GM10266 (cell line): Measurements from ENCODE around the gene ERN1.

Experiments used
- DNase-seq: peaks from one replicate; pipeline ENCODE4 v3.0.0; 2012; ENCODE audit errors: extremely low spot score
- TF ChIP-seq, protein P1 (sequence below): IDR thresholded peaks from 2 replicates; pipeline ENCODE4 v1.5.1; 2012; ENCODE audit warnings: mild to moderate bottlenecking, low read depth; ENCODE audit not compliant: control insufficient read depth, insufficient read depth; ENCODE audit errors: missing control alignments

Gene ERN1

DNA sequence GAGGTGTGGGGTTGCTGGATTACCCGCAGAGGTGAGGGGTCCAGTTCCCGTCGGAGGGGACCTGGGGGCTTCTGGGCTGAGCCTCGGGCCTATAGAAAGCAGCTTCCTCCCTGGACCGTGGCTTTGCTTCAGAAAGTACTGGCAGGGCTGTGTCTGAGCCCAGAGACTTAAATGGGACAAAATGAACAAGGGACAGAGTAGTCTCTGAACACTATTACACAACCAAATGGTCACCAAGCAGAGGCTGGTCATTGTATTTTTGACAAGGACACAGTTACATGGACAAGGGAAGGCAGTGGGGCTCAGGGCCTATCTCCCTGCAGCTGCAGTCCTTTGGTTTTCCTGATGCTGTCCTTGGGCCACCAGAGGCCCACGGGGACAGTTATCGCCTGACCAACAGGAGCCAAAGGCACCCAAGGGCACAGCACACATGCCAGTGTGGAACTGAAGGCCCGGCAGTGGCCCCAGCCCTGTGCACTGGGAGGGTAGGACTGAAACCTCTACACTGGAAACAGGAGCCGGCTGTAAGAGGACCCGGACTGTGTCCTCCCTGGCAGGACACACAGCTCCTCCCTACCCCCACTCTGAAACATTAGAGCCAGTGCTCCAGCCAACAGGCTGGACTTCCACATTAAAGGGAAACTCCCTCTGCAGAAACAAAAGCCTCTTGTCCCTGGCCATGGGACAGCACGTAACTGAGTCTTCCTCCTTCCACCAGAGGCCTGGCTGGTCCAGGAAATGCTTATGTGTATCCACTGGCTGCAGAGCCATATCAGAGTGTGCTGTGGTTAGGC is 26.0 kb upstream of the ERN1 start:
- TF ChIP-seq, protein P1, sequence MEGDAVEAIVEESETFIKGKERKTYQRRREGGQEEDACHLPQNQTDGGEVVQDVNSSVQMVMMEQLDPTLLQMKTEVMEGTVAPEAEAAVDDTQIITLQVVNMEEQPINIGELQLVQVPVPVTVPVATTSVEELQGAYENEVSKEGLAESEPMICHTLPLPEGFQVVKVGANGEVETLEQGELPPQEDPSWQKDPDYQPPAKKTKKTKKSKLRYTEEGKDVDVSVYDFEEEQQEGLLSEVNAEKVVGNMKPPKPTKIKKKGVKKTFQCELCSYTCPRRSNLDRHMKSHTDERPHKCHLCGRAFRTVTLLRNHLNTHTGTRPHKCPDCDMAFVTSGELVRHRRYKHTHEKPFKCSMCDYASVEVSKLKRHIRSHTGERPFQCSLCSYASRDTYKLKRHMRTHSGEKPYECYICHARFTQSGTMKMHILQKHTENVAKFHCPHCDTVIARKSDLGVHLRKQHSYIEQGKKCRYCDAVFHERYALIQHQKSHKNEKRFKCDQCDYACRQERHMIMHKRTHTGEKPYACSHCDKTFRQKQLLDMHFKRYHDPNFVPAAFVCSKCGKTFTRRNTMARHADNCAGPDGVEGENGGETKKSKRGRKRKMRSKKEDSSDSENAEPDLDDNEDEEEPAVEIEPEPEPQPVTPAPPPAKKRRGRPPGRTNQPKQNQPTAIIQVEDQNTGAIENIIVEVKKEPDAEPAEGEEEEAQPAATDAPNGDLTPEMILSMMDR, result no peak
- DNase-seq, result no peak

DNA sequence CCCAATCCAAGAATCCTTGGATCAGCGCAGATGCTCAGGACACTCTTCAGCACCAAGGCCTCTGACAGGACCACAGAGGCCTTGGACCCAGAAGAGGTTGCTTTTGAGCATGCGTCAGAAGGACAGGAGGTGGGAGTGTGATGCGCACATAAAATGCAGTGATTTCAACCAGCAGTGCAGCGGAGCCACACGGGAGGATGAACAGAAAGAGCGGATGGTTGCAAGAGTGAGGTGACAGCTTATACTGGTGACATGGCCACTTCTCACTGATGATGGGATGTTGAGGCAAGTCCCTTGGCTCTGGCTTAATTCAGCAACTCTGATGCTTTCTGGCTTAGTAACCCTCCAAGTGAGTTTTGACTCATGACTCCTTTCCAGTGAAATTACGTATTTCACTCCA is 25.2 kb upstream of the ERN1 start:
- no peak for DNase-seq
- TF ChIP-seq, protein P1, result no peak

- TF ChIP-seq, protein P1, result no peak
- no peak for DNase-seq
Observed at GRCh38 chr17:64154717-64155116, 24.8 kb upstream of the ERN1 start.

- no peak for DNase-seq
- TF ChIP-seq, protein P1, result no peak
Observed at GRCh38 chr17:64154313-64154695, 24.4 kb upstream of the ERN1 start.

- TF ChIP-seq, protein P1, result no peak
- DNase-seq, result no peak
Observed at GRCh38 chr17:64153565-64154312, 23.8 kb upstream of the ERN1 start.

DNA sequence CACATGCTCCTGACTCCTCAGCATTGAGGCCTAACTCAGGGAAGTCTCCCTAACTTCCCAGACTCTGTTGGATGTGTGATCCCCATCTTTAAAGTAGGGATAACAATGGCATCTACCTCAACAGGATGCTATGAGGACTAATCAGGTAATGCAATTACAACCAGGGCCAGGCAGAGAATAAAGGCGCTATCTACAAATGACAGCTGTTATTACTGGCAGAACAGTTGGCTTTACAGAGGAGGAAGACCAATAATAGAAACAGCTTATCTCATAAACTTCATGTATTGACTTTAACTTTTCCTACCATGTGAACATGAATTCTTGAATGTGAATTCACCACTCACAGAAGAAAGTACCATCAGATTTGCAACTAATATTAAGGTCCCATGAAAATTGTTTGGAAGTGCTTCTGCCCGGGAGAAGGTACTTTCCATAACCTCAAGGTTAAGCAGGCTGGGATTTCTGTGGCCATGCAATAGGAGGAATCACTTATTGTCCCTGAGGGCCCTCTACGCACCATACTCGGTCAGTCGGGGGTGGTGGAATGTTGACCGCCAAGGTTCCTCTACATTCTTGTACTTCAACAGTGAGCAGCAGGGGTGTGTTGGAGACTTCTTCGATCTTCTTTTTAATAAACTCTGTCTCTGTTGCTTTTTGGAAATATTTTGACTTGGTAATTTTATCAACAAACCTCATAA is 22.6 kb upstream of the ERN1 start:
- no peak for DNase-seq
- TF ChIP-seq, protein P1, result no peak

GRCh38 chr17:64151016-64151368 is 21.0 kb upstream of the ERN1 start:
- TF ChIP-seq, protein P1, result no peak

More at GRCh38 chr17:64151016-64151368, 21.0 kb upstream of the ERN1 start:
- no peak for DNase-seq
